Keratinocyte (primary cell): ENCODE results near the gene MAML2. TPM values are rescaled to one million over a fixed set of nuclear protein-coding genes. Genes with fewer than 3 reads are reported as not detected.

ENCODE experiments used
- DNase-seq: peaks from one replicate; pipeline ENCODE4 v3.0.0-alpha.2; 2011; ENCODE audit warnings: low read depth, missing footprints, low spot score
- FAIRE-seq: peaks from 2 replicates; lab custom pipeline; 2011; peaks lifted over from hg19 to GRCh38; lab: Jason Lieb, UNC
- H2AFZ ChIP-seq: 2 replicates; pipeline ENCODE4 v1.6.0; 2012; ENCODE audit warnings: low read length, control low read depth, inconsistent platforms; ENCODE audit not compliant: control insufficient read depth
- H3K27ac ChIP-seq: 2 replicates; pipeline ENCODE4 v1.5.1; 2011; ENCODE audit warnings: low read length; ENCODE audit not compliant: control insufficient read depth, insufficient read depth
- H3K27me3 ChIP-seq: 3 replicates; pipeline ENCODE4 v1.6.0; 2011; ENCODE audit warnings: low read length; ENCODE audit not compliant: control insufficient read depth, insufficient read depth; ENCODE audit errors: extremely low read depth
- H3K36me3 ChIP-seq, 2 experiments: 2 replicates in 1 of 2; 3 replicates in 1 of 2; pipeline ENCODE4 v1.5.1; 2011; ENCODE audit warnings: low read length in 2 of 2, mild to moderate bottlenecking in 1 of 2; ENCODE audit not compliant: control insufficient read depth in 2 of 2, insufficient read depth in 2 of 2; ENCODE audit errors: extremely low read depth in 1 of 2
- H3K4me1 ChIP-seq: 3 replicates; pipeline ENCODE4 v1.5.1; 2011; ENCODE audit warnings: low read length; ENCODE audit not compliant: control insufficient read depth, insufficient read depth; ENCODE audit errors: extremely low read depth
- H3K4me2 ChIP-seq: 3 replicates; pipeline ENCODE4 v1.6.0; 2011; ENCODE audit warnings: low read depth, low read length; ENCODE audit not compliant: control insufficient read depth, insufficient read depth; ENCODE audit errors: extremely low read depth
- H3K4me3 ChIP-seq, 3 experiments: fragments of 200-600 bp in 1 of 3; sonication (generic) in 1 of 3; 2 replicates in 2 of 3; 3 replicates in 1 of 3; pipeline ENCODE4 v1.5.1; 2011 to 2016; ENCODE audit warnings: low read length in 3 of 3, mild to moderate bottlenecking in 3 of 3, control low read depth in 2 of 3, inconsistent platforms in 1 of 3, low read depth in 1 of 3, mixed read lengths in 1 of 3, mixed run types in 1 of 3, moderate library complexity in 1 of 3; ENCODE audit not compliant: control insufficient read depth in 2 of 3, insufficient read depth in 2 of 3; ENCODE audit errors: extremely low read depth in 1 of 3
- H3K79me2 ChIP-seq: 2 replicates; pipeline ENCODE4 v1.6.0; 2012; ENCODE audit warnings: low read length; ENCODE audit not compliant: control insufficient read depth, insufficient read depth
- H3K9ac ChIP-seq: 3 replicates; pipeline ENCODE4 v1.6.0; 2011; ENCODE audit warnings: low read length; ENCODE audit not compliant: control insufficient read depth, insufficient read depth; ENCODE audit errors: extremely low read depth
- H3K9me1 ChIP-seq: 3 replicates; pipeline ENCODE4 v1.6.0; 2011; ENCODE audit warnings: low read length; ENCODE audit not compliant: control insufficient read depth, insufficient read depth; ENCODE audit errors: extremely low read depth
- H3K9me3 ChIP-seq: 2 replicates; pipeline ENCODE4 v1.5.1; 2012; ENCODE audit warnings: low read depth, low read length; ENCODE audit not compliant: control insufficient read depth
- H4K20me1 ChIP-seq: 3 replicates; pipeline ENCODE4 v1.6.0; 2011; ENCODE audit warnings: low read length; ENCODE audit not compliant: control insufficient read depth, insufficient read depth; ENCODE audit errors: extremely low read depth
- CTCF ChIP-seq, 3 experiments: IDR thresholded peaks in 1 of 3; conservative IDR thresholded peaks in 1 of 3; optimal IDR thresholded peaks in 1 of 3; 2 replicates in 2 of 3; 3 replicates in 1 of 3; pipeline versions ENCODE3 to v1.5.1; 2011; ENCODE audit warnings: low read length in 3 of 3, mild to moderate bottlenecking in 3 of 3, moderate library complexity in 2 of 3, control low read depth in 1 of 3, inconsistent platforms in 1 of 3; ENCODE audit not compliant: insufficient read depth in 2 of 3; ENCODE audit errors: extremely low read depth in 1 of 3
- EZH2 ChIP-seq: IDR thresholded peaks from one replicate; pipeline ENCODE4 v1.6.1; 2012; ENCODE audit warnings: inconsistent platforms, mild to moderate bottlenecking, low read length, moderate library complexity
- dilution Hi-C: fragments of 300-500 bp; cut with MboI; formaldehyde crosslinking; loops from one replicate; pipeline ENCODE4 v1.7.0; 2020; ENCODE audit warnings: low sequenced_read_pairs; ENCODE audit not compliant: extremely low pct_ligation_motif_present
- polyA plus RNA-seq, 5 experiments: library from polyadenylated mRNA; depleted of rRNA in 3 of 5; stranded (reverse) in 3 of 5; stranded (forward) in 1 of 5; unstranded in 1 of 5; fragments of >200 nt; gene quantifications; 1 replicate in 1 of 5; 2 replicates in 3 of 5; 3 replicates in 1 of 5; pipeline versions ENCODE4 v1.2.1 to v1.2.3, GENCODE V29; 2011 to 2012; ENCODE audit warnings: missing spikeins in 2 of 5, low read depth in 1 of 5, low replicate concordance in 1 of 5

Gene MAML2
- polyA plus RNA-seq, 1 donor (not counting 4 experiments of a cell fraction or from before 2014, with no cell fraction given): 4.2 TPM

- Histone ChIP-seq H3K9me3 (no peaks in the 10 kb centered on the region), H3K4me3 (no peak overlapping the region), H3K9me1 (no peaks in the 10 kb centered on the region), H3K27me3 (no peaks in the 10 kb centered on the region), H3K4me2 (no peak overlapping the region), H3K79me2 (no peaks in the 10 kb centered on the region), H3K36me3 (peaks cover 0 to 1% of the 10 kb centered on the region in 2 experiments), H3K9ac (no peak overlapping the region), H2AFZ (no peak overlapping the region), H3K4me1 (no peaks in the 10 kb centered on the region), H4K20me1 (no peaks in the 10 kb centered on the region), H3K27ac (no peak overlapping the region)
- no peak for TF ChIP-seq EZH2
- no peak for TF ChIP-seq CTCF (optimal IDR thresholded peaks at IDR 0.05 in 1 of 3, IDR thresholded peaks at IDR 0.05 in 1 of 3, conservative IDR thresholded peaks at IDR 0.05 in 1 of 3; ENCODE audit: extremely low read depth in 1 of 3, insufficient read depth in 2 of 3, low read length in 3 of 3)
- dilution Hi-C loops: no loop called here
- DNase-seq: no peak
- no peak for FAIRE-seq
These were observed 165.8 kb downstream of the MAML2 start for GRCh38 chr11:96177146-96177545.

- no peaks in the 10 kb centered on the region for H3K27me3 ChIP-seq
- H3K4me3 ChIP-seq: no peak overlapping the region
- H3K27ac ChIP-seq: no peak overlapping the region
- no peak overlapping the region for H3K4me2 ChIP-seq
- no peak overlapping the region for H3K9ac ChIP-seq
- no peaks in the 10 kb centered on the region for H3K79me2 ChIP-seq
- no peaks in the 10 kb centered on the region for H3K9me3 ChIP-seq
- TF ChIP-seq CTCF (optimal IDR thresholded peaks at IDR 0.05 in 1 of 3, IDR thresholded peaks at IDR 0.05 in 1 of 3, conservative IDR thresholded peaks at IDR 0.05 in 1 of 3; ENCODE audit: extremely low read depth in 1 of 3, insufficient read depth in 2 of 3, low read length in 3 of 3) (no peak), EZH2 (no peak)
- H2AFZ ChIP-seq: no peak overlapping the region
- no peaks in the 10 kb centered on the region for H3K9me1 ChIP-seq
- peaks cover 0 to 1% of the 10 kb centered on the region in 2 experiments for H3K36me3 ChIP-seq
- FAIRE-seq (no peak), DNase-seq (no peak)
- no peaks in the 10 kb centered on the region for H4K20me1 ChIP-seq
- peaks cover 5% of the 10 kb centered on the region for H3K4me1 ChIP-seq
- dilution Hi-C loops: no loop called here
These were observed 169.1 kb downstream of the MAML2 start for GRCh38 chr11:96173906-96174305.
